ENCODE data around the gene ACSM3.

GRCh38 chr16:20726661-20727060 is 37.2 kb upstream of the ACSM3 start:
- TF ChIP-seq POLR2A (IDR thresholded peaks at IDR 0.05; ENCODE audit: low read length) (no peak), GATA1 (IDR thresholded peaks at IDR 0.05; ENCODE audit: low read depth, low read length) (no peak)
